ENCODE data around the gene NOL3. TPM values are rescaled to one million over a fixed set of nuclear protein-coding genes. Genes with fewer than 3 reads are reported as not detected.

The NOL3 gene
- total and polyA plus RNA-seq, 2 of the 13 experiments (the other 11 are each of a cell fraction or from before 2014, with no cell fraction given): 5.7 to 20.5 TPM

DNA sequence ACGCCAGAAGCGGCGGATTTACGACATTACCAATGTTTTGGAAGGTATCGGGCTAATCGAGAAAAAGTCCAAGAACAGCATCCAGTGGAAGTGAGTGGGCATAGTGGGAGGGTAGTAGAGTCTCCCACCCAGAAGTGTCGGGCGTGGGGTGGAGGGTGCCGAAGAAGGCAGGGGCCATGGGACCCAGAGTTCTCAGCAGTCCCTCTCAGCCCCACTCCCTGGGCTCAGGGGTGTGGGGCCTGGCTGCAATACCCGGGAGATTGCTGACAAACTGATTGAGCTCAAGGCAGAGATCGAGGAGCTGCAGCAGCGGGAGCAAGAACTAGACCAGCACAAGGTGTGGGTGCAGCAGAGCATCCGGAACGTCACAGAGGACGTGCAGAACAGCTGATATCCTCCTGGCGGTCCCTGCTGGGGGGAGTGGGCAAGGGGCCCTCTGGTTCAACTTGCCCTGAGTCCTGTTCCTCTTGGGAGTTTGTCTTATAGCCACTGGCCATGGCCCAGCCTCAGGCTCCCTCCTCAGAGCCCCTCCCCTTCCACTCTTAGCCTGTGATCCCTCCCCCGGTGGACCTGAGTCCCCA, 22.5 kb downstream of the NOL3 start (continued):
- TF ChIP-seq CREM (IDR thresholded peaks at IDR 0.05) (no peak), CREM (CRISPR knock-in tag; IDR thresholded peaks at IDR 0.05) (peak; percentile 4; the same call in 1 of the 2 replicates), ZNF256 (CRISPR knock-in tag; conservative IDR thresholded peaks at IDR 0.05) (0 out of 2 replicates have a peak, but pooled peaks have one; percentile 36), FOXO4 (CRISPR knock-in tag; conservative IDR thresholded peaks at IDR 0.05) (no peak), PHF21A (CRISPR knock-in tag; IDR thresholded peaks at IDR 0.05) (no peak), HNRNPK (IDR thresholded peaks at IDR 0.05; ENCODE audit: low read depth, low read length, poor library complexity, severe bottlenecking) (no peak), HMGA1 (CRISPR knock-in tag; conservative IDR thresholded peaks at IDR 0.05) (no peak), DNMT1 (CRISPR knock-in tag; IDR thresholded peaks at IDR 0.05) (0 out of 2 replicates have a peak, but pooled peaks have one; percentile 56), WIZ (CRISPR knock-in tag; IDR thresholded peaks at IDR 0.05) (no peak), ZNF574 (CRISPR knock-in tag; IDR thresholded peaks at IDR 0.05) (no peak), ZNF18 (CRISPR knock-in tag; IDR thresholded peaks at IDR 0.05; ENCODE audit: insufficient replicate concordance) (no peak), DMAP1 (CRISPR knock-in tag; IDR thresholded peaks at IDR 0.05) (no peak), ZNF570 (CRISPR knock-in tag; IDR thresholded peaks at IDR 0.05; ENCODE audit: borderline replicate concordance) (no peak), NFIB (CRISPR knock-in tag; IDR thresholded peaks at IDR 0.05; ENCODE audit: borderline replicate concordance) (no peak), AHDC1 (CRISPR knock-in tag; IDR thresholded peaks at IDR 0.05; ENCODE audit: borderline replicate concordance) (no peak), FOXP1 (IDR thresholded peaks at IDR 0.05) (no peak), FOXP1 (CRISPR knock-in tag; IDR thresholded peaks at IDR 0.05) (no peak), FIP1L1 (IDR thresholded peaks at IDR 0.05; ENCODE audit: borderline replicate concordance, insufficient read depth, low read depth, low read length) (no peak), SMAD3 (CRISPR knock-in tag; IDR thresholded peaks at IDR 0.05) (no peak), ZNF367 (CRISPR knock-in tag; IDR thresholded peaks at IDR 0.05; ENCODE audit: borderline replicate concordance) (0 out of 2 replicates have a peak, but pooled peaks have one; percentile 41)
